HEK293 (cell line): ENCODE measurements around the gene CARTPT.

Source experiments
- CTCF ChIA-PET: fragments of 350-600 bp; formaldehyde crosslinking; extraction: SDS; loops from one replicate; lab custom pipeline; 2021; ENCODE audit warnings: antibody characterized with exemption; lab: Yijun Ruan, JAX
- POLR2A ChIA-PET: fragments of 300-600 bp; formaldehyde crosslinking; extraction: SDS; loops from one replicate; lab custom pipeline; 2020; ENCODE audit warnings: antibody characterized with exemption, inconsistent platforms; lab: Yijun Ruan, JAX
- H3K27ac ChIP-seq: fragments of 200-500 bp; sonication (Bioruptor generic); 2 replicates; pipeline ENCODE4 v1.5.1; 2014; ENCODE audit warnings: low read depth, low read length, control low read depth, inconsistent platforms; ENCODE audit errors: extremely low read depth
- H3K36me3 ChIP-seq, 2 experiments: fragments of 200-500 bp in 1 of 2; sonication (Bioruptor generic) in 1 of 2; 1 replicate in 1 of 2; 2 replicates in 1 of 2; pipeline ENCODE4 v1.5.1; 2014 to 2017; ENCODE audit warnings: inconsistent platforms in 2 of 2, low read length in 2 of 2; ENCODE audit not compliant: control insufficient read depth in 2 of 2, insufficient read depth in 1 of 2
- H3K4me1 ChIP-seq: fragments of 200-500 bp; sonication (Bioruptor generic); 2 replicates; pipeline ENCODE4 v1.5.1; 2014; ENCODE audit warnings: mild to moderate bottlenecking, low read length, inconsistent platforms; ENCODE audit not compliant: control insufficient read depth, insufficient read depth
- H3K4me3 ChIP-seq: 2 replicates; pipeline ENCODE4 v1.5.1; 2011; ENCODE audit warnings: low read depth, mild to moderate bottlenecking, control low read depth, low read length, moderate library complexity
- H3K9me3 ChIP-seq: fragments of 200-500 bp; sonication (Bioruptor generic); 2 replicates; pipeline ENCODE4 v1.5.1; 2014; ENCODE audit warnings: low read depth, low read length, inconsistent platforms; ENCODE audit not compliant: control insufficient read depth, insufficient read depth
- ELK4 ChIP-seq: IDR thresholded peaks from 2 replicates; pipeline ENCODE4 v1.6.1; 2011; ENCODE audit warnings: mild to moderate bottlenecking, low read depth, low read length, borderline replicate concordance
- KLF1 ChIP-seq: fragments of 450-650 bp; formaldehyde crosslinking; IDR thresholded peaks from 2 replicates; pipeline ENCODE4 v1.5.1; 2016; ENCODE audit warnings: missing biosample characterization, missing genetic modification characterization
- KLF8 ChIP-seq: fragments of 450-650 bp; formaldehyde crosslinking; IDR thresholded peaks from 2 replicates; pipeline ENCODE4 v1.5.1; 2016; ENCODE audit warnings: missing biosample characterization, missing genetic modification characterization
- SCRT2 ChIP-seq: fragments of 450-650 bp; formaldehyde crosslinking; IDR thresholded peaks from 2 replicates; pipeline ENCODE4 v1.5.1; 2016; ENCODE audit warnings: missing biosample characterization, missing genetic modification characterization
- WT1 ChIP-seq: fragments of 450-650 bp; formaldehyde crosslinking; IDR thresholded peaks from 2 replicates; pipeline ENCODE4 v1.5.1; 2016; ENCODE audit warnings: missing biosample characterization, missing genetic modification characterization
- ZEB2 ChIP-seq: fragments of 450-650 bp; formaldehyde crosslinking; IDR thresholded peaks from 2 replicates; pipeline ENCODE4 v1.5.1; 2016; ENCODE audit warnings: missing biosample characterization, missing genetic modification characterization
- ZFHX2 ChIP-seq: fragments of 450-650 bp; formaldehyde crosslinking; conservative IDR thresholded peaks from 2 replicates; pipeline ENCODE4 v1.5.1; 2016; ENCODE audit warnings: missing biosample characterization, missing genetic modification characterization
- ZNF157 ChIP-seq: fragments of 450-650 bp; formaldehyde crosslinking; IDR thresholded peaks from 2 replicates; pipeline ENCODE4 v1.5.1; 2016; ENCODE audit warnings: missing biosample characterization, missing genetic modification characterization
- ZNF16 ChIP-seq: fragments of 450-650 bp; formaldehyde crosslinking; IDR thresholded peaks from 2 replicates; pipeline ENCODE4 v1.5.1; 2016; ENCODE audit warnings: low read depth, missing biosample characterization, missing genetic modification characterization
- ZNF302 ChIP-seq: fragments of 450-650 bp; formaldehyde crosslinking; IDR thresholded peaks from 2 replicates; pipeline ENCODE4 v1.5.1; 2016; ENCODE audit warnings: missing biosample characterization, missing genetic modification characterization, low read depth
- ZNF350 ChIP-seq: fragments of 450-650 bp; formaldehyde crosslinking; IDR thresholded peaks from 2 replicates; pipeline ENCODE4 v1.5.0; 2017; ENCODE audit warnings: missing biosample characterization, mild to moderate bottlenecking, missing genetic modification characterization
- ZNF394 ChIP-seq: fragments of 450-650 bp; formaldehyde crosslinking; IDR thresholded peaks from 2 replicates; pipeline ENCODE4 v1.5.1; 2016; ENCODE audit warnings: missing biosample characterization, missing genetic modification characterization, mild to moderate bottlenecking, moderate library complexity, borderline replicate concordance
- ZNF398 ChIP-seq: fragments of 450-650 bp; formaldehyde crosslinking; IDR thresholded peaks from 2 replicates; pipeline ENCODE4 v1.5.1; 2017; ENCODE audit warnings: missing biosample characterization, missing genetic modification characterization
- ZNF549 ChIP-seq: fragments of 450-650 bp; IDR thresholded peaks from 2 replicates; pipeline ENCODE4 v1.5.1; 2018; ENCODE audit warnings: missing biosample characterization, missing genetic modification characterization, mild to moderate bottlenecking, inconsistent platforms, moderate library complexity
- ZNF558 ChIP-seq: fragments of 450-650 bp; formaldehyde crosslinking; IDR thresholded peaks from 2 replicates; pipeline ENCODE4 v1.5.1; 2016; ENCODE audit warnings: missing biosample characterization, missing genetic modification characterization
- ZNF677 ChIP-seq: fragments of 450-650 bp; IDR thresholded peaks from 2 replicates; pipeline ENCODE4 v1.5.0; 2018; ENCODE audit warnings: missing biosample characterization, mild to moderate bottlenecking, missing genetic modification characterization, moderate library complexity
- ZNF791 ChIP-seq: fragments of 450-650 bp; formaldehyde crosslinking; IDR thresholded peaks from 2 replicates; pipeline ENCODE4 v1.5.1; 2016; ENCODE audit warnings: missing biosample characterization, missing genetic modification characterization
- TF ChIP-seq, protein P1 (sequence below): fragments of 450-650 bp; formaldehyde crosslinking; IDR thresholded peaks from 2 replicates; pipeline ENCODE4 v1.5.1; 2016; ENCODE audit warnings: missing biosample characterization, missing genetic modification characterization
- TF ChIP-seq, protein P2 (sequence below): fragments of 450-650 bp; formaldehyde crosslinking; IDR thresholded peaks from 2 replicates; pipeline ENCODE4 v1.5.1; 2016; ENCODE audit warnings: missing biosample characterization, missing genetic modification characterization

CARTPT gene

GRCh38 chr5:71719063-71719964 lies at the start of gene CARTPT:
TSS of gene CARTPT (plus strand) at chr5:71719275. CDS start at chr5:71719294, 19 bp downstream.
- no peak within 1 kb of the TSS for H3K27ac ChIP-seq
- CTCF ChIA-PET: no interaction called here

DNA sequence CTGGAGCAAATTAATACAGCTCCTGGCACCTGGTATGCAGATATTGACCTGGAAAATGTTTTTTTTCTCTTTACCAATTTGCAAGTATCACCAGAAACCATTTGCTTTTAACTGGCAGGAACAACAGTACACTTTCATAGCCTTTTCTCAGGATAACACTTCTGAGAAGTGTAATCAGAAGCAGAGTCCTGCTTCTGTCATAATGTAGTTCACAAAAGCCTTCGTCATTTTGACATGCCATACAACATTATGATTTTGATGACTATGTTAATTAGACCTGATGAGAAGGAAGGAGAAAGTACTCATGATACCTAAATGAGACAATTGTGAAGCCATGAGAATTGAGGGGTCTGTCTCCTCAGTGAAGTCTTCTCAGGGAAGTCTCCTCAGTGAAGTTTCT lies 41.1 kb upstream of the CARTPT start:
- peak; percentile 81 for TF ChIP-seq ZNF157
- TF ChIP-seq ELK4: no peak
- CTCF ChIA-PET: no interaction called here
- Histone ChIP-seq H3K9me3 (no peaks in the 10 kb centered on the region), H3K4me1 (no peaks in the 10 kb centered on the region), H3K27ac (no peak overlapping the region), H3K4me3 (no peak overlapping the region), H3K36me3 (no peaks in the 10 kb centered on the region)
- POLR2A ChIA-PET: no interaction called here

More at GRCh38 chr5:71719063-71719964, at the start of gene CARTPT:
- POLR2A ChIA-PET: interaction anchor here (0.9 kb wide), 1 partner anchor 133 kb away, joined by 3 read pairs; the partner anchor contains the start of gene MCCC2
- no peak within 1 kb of the TSS for H3K4me3 ChIP-seq
- no peaks in the 10 kb centered on the region for H3K4me1 ChIP-seq
- no peak for TF ChIP-seq WT1 (tag by site-specific recombination)
- TF ChIP-seq KLF1 (tag by site-specific recombination): no peak
- TF ChIP-seq ZNF791 (tag by site-specific recombination): no peak
- no peak for TF ChIP-seq KLF8
- no peak for TF ChIP-seq ZNF302 (tag by site-specific recombination)
- TF ChIP-seq, protein P1, sequence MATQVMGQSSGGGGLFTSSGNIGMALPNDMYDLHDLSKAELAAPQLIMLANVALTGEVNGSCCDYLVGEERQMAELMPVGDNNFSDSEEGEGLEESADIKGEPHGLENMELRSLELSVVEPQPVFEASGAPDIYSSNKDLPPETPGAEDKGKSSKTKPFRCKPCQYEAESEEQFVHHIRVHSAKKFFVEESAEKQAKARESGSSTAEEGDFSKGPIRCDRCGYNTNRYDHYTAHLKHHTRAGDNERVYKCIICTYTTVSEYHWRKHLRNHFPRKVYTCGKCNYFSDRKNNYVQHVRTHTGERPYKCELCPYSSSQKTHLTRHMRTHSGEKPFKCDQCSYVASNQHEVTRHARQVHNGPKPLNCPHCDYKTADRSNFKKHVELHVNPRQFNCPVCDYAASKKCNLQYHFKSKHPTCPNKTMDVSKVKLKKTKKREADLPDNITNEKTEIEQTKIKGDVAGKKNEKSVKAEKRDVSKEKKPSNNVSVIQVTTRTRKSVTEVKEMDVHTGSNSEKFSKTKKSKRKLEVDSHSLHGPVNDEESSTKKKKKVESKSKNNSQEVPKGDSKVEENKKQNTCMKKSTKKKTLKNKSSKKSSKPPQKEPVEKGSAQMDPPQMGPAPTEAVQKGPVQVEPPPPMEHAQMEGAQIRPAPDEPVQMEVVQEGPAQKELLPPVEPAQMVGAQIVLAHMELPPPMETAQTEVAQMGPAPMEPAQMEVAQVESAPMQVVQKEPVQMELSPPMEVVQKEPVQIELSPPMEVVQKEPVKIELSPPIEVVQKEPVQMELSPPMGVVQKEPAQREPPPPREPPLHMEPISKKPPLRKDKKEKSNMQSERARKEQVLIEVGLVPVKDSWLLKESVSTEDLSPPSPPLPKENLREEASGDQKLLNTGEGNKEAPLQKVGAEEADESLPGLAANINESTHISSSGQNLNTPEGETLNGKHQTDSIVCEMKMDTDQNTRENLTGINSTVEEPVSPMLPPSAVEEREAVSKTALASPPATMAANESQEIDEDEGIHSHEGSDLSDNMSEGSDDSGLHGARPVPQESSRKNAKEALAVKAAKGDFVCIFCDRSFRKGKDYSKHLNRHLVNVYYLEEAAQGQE: peak; percentile 97
- no peak for TF ChIP-seq ZNF16 (tag by site-specific recombination)
- peak; percentile 78 for TF ChIP-seq ZNF549
- no peak for TF ChIP-seq ZNF677 (tag by site-specific recombination)
- TF ChIP-seq SCRT2 (tag by site-specific recombination): peak; percentile 74
- TF ChIP-seq ZNF558 (tag by site-specific recombination): no peak
- no peak for TF ChIP-seq ZFHX2 (tag by site-specific recombination)
- TF ChIP-seq, protein P2, sequence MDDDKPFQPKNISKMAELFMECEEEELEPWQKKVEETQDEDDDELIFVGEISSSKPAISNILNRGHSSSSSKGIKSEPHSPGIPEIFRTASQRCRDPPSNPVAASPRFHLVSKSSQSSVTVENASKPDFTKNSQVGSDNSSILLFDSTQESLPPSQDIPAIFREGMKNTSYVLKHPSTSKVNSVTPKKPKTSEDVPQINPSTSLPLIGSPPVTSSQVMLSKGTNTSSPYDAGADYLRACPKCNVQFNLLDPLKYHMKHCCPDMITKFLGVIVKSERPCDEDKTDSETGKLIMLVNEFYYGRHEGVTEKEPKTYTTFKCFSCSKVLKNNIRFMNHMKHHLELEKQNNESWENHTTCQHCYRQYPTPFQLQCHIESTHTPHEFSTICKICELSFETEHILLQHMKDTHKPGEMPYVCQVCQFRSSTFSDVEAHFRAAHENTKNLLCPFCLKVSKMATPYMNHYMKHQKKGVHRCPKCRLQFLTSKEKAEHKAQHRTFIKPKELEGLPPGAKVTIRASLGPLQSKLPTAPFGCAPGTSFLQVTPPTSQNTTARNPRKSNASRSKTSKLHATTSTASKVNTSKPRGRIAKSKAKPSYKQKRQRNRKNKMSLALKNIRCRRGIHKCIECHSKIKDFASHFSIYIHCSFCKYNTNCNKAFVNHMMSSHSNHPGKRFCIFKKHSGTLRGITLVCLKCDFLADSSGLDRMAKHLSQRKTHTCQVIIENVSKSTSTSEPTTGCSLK (tag by site-specific recombination): no peak
- TF ChIP-seq ZNF350 (tag by site-specific recombination): no peak
- TF ChIP-seq ZNF394 (tag by site-specific recombination): no peak
- no peak for TF ChIP-seq ZNF398 (tag by site-specific recombination)
- TF ChIP-seq ZEB2 (tag by site-specific recombination): no peak
- no peaks in the 10 kb centered on the region for H3K9me3 ChIP-seq
- no peaks in the 10 kb centered on the region for H3K36me3 ChIP-seq
